ENCODE measurements around the gene AKT2. TPM values are rescaled to one million over a fixed set of nuclear protein-coding genes. Genes with fewer than 3 reads are reported as not detected.
"Not testable (repeated sequence)": the region's sequence is repeated elsewhere in the genome, so short reads cannot be mapped to it uniquely, and the experiment has no call there.

Gene AKT2
- total RNA-seq (100 to 1,000 TPM; 117 to 147 (median 127) TPM), polyA plus RNA-seq (10 to 100 TPM; 56.7 to 57.6 TPM)
- long read RNA-seq, donor 1, partial matches to known transcripts, result 1 of 9 reads
- long read RNA-seq, donor 1, other reads (novel, unspliced or antisense), result 7 of 9 reads
- long read RNA-seq, donor 2, partial matches to known transcripts, result 0 of 11 reads
- long read RNA-seq, donor 2, other reads (novel, unspliced or antisense), result 11 of 11 reads
- long read RNA-seq, donor 3, full-length matches to known transcripts, result 1 of 2 reads
- long read RNA-seq, donor 3, partial matches to known transcripts, result 1 of 2 reads
- long read RNA-seq, donor 3, other reads (novel, unspliced or antisense), result 0 of 2 reads

GRCh38 chr19:40284501-40285352 is at the start of gene AKT2:
Gene AKT2 (minus strand): TSS chr19:40285345. CDS start chr19:40265267, 20,078 bp downstream.
- H3K27ac ChIP-seq, result peak within 1 kb of the TSS; percentile 92 to 100 (median 97)
- DNase-seq (peak; percentile 63 to 71), ATAC-seq (peak; percentile 4 to 69 (median 30))
- WGBS, 2 donors, result 1% methylated on average over 61 to 83 of the region's 84 CpGs
- TF ChIP-seq, protein P1, sequence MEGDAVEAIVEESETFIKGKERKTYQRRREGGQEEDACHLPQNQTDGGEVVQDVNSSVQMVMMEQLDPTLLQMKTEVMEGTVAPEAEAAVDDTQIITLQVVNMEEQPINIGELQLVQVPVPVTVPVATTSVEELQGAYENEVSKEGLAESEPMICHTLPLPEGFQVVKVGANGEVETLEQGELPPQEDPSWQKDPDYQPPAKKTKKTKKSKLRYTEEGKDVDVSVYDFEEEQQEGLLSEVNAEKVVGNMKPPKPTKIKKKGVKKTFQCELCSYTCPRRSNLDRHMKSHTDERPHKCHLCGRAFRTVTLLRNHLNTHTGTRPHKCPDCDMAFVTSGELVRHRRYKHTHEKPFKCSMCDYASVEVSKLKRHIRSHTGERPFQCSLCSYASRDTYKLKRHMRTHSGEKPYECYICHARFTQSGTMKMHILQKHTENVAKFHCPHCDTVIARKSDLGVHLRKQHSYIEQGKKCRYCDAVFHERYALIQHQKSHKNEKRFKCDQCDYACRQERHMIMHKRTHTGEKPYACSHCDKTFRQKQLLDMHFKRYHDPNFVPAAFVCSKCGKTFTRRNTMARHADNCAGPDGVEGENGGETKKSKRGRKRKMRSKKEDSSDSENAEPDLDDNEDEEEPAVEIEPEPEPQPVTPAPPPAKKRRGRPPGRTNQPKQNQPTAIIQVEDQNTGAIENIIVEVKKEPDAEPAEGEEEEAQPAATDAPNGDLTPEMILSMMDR (IDR thresholded peaks at IDR 0.05), result no peak
- H3K9me3 ChIP-seq, result no peaks in the 10 kb centered on the region
- H3K4me1 ChIP-seq, result peaks cover 26 to 60% (median 54%) of the 10 kb centered on the region in 9 donors
- H3K4me3 ChIP-seq, result peak within 1 kb of the TSS; percentile 83 to 99 (median 96)
- no peaks in the 10 kb centered on the region for H3K27me3 ChIP-seq
- H3K36me3 ChIP-seq, result peaks cover 0 to 11% (median 0%) of the 10 kb centered on the region in 9 donors
- intact Hi-C loops (cut with DNase I), result loop anchor here in 2 of 10 donors (5.0 kb wide), 2 partner anchors 52 to 318 kb away; partner anchors contain the start of gene LTBP4 (in 1 of the 2)

- H3K4me1 ChIP-seq; ATAC-seq; H3K4me3 ChIP-seq; H3K27me3 ChIP-seq; intact Hi-C loops (cut with DNase I); H3K27ac ChIP-seq; H3K9me3 ChIP-seq; DNase-seq: not testable (repeated sequence)
- 95 to 97% methylated on average over 6 of the region's 6 CpGs for WGBS, 2 donors
- peaks cover 0 to 89% (median 50%) of the 10 kb centered on the region in 9 donors for H3K36me3 ChIP-seq
These were observed 47.9 kb upstream of the AKT2 start for GRCh38 chr19:40333083-40333482.

GRCh38 chr19:40332669-40333068 is 47.5 kb upstream of the AKT2 start:
- intact Hi-C loops (cut with DNase I), result no loop called here
- Histone ChIP-seq H3K4me1 (peaks cover 0 to 2% (median 0%) of the 10 kb centered on the region in 9 donors), H3K4me3 (no peak overlapping the region), H3K36me3 (peaks cover 0 to 92% (median 54%) of the 10 kb centered on the region in 9 donors), H3K27me3 (no peaks in the 10 kb centered on the region), H3K27ac (no peak overlapping the region), H3K9me3 (no peaks in the 10 kb centered on the region)
- no peak for DNase-seq
- TF ChIP-seq, protein P1 (IDR thresholded peaks at IDR 0.05), result no peak
- ATAC-seq, result no peak
- WGBS, 2 donors, result 89 to 90% methylated on average over 6 of the region's 6 CpGs

DNA sequence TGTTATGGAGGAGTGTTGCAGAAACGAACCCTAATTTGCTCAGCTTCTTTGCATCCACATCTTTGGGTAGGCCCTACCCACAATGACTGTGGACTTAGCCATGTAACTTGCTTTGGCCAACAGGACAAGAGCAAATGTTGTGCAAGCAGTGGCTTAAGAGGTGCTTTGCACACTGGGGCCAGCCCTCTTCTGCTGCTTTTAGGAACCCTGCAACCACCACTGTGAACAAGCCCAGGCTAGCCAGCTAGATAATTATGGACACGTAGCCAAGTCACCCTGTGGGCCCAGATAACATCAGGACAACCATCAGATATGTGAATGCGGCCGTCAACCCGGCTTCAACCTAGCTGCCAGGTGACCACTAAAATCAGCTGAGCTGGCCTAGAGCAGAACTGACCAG is 45.9 kb upstream of the AKT2 start:
- Histone ChIP-seq H3K4me1 (no peaks in the 10 kb centered on the region), H3K9me3 (no peaks in the 10 kb centered on the region), H3K27me3 (no peaks in the 10 kb centered on the region), H3K36me3 (peaks cover 0 to 99% (median 67%) of the 10 kb centered on the region in 9 donors), H3K4me3 (no peak overlapping the region), H3K27ac (no peak overlapping the region)
- 76 to 82% methylated on average over 5 of the region's 5 CpGs for WGBS, 2 donors
- DNase-seq (no peak), ATAC-seq (no peak)
- intact Hi-C loops (cut with DNase I), result no loop called here
- TF ChIP-seq, protein P1 (IDR thresholded peaks at IDR 0.05), result no peak

All from heart right ventricle (tissue), 16 donors.